PFSK-1 (cell line): ENCODE results near the gene RPS24.

Source experiments
- POLR2AphosphoS5 ChIP-seq: IDR thresholded peaks from 2 replicates; pipeline ENCODE4 v1.6.1; 2012; ENCODE audit warnings: low read depth, mild to moderate bottlenecking, control low read depth, low read length, moderate library complexity
- SIN3A ChIP-seq: IDR thresholded peaks from 2 replicates; pipeline ENCODE4 v1.6.1; 2012; ENCODE audit warnings: mild to moderate bottlenecking, low read length, moderate library complexity, borderline replicate concordance; ENCODE audit not compliant: insufficient read depth
- TAF1 ChIP-seq: IDR thresholded peaks from 2 replicates; pipeline ENCODE4 v1.6.1; 2012; ENCODE audit warnings: low read length, control low read depth, borderline replicate concordance; ENCODE audit not compliant: insufficient read depth
- TF ChIP-seq, protein P1 (sequence below), 2 experiments: IDR thresholded peaks; 2 replicates each; pipeline versions ENCODE4 v1.6.1 to v1.8.0; 2011 to 2012; ENCODE audit warnings: low read depth in 2 of 2, low read length in 2 of 2, control low read depth in 1 of 2, inconsistent platforms in 1 of 2, mild to moderate bottlenecking in 1 of 2, moderate library complexity in 1 of 2; ENCODE audit not compliant: insufficient read depth in 1 of 2

DNA sequence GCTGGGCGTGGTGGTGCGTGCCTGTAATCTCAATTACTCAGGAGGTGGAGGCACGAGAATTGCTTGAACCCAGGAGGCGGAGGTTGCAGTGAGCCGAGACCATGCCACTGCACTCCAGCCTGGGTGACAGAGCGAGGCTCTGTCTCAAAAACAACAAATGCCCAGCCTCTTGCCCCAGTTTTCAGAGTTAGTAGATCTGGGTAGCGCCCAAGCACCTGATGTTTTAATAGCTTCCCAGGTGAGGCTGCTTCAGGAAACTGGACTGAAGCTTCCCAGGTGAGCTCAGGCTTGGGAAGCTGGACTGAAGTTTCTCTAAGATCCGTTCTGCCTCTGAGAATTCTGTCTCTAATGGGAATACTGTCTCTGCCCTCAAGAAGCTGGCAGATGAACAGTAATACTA lies 12.2 kb downstream of the RPS24 start:
- TF ChIP-seq POLR2AphosphoS5 (no peak), TAF1 (no peak), SIN3A (no peak)
- TF ChIP-seq, protein P1, sequence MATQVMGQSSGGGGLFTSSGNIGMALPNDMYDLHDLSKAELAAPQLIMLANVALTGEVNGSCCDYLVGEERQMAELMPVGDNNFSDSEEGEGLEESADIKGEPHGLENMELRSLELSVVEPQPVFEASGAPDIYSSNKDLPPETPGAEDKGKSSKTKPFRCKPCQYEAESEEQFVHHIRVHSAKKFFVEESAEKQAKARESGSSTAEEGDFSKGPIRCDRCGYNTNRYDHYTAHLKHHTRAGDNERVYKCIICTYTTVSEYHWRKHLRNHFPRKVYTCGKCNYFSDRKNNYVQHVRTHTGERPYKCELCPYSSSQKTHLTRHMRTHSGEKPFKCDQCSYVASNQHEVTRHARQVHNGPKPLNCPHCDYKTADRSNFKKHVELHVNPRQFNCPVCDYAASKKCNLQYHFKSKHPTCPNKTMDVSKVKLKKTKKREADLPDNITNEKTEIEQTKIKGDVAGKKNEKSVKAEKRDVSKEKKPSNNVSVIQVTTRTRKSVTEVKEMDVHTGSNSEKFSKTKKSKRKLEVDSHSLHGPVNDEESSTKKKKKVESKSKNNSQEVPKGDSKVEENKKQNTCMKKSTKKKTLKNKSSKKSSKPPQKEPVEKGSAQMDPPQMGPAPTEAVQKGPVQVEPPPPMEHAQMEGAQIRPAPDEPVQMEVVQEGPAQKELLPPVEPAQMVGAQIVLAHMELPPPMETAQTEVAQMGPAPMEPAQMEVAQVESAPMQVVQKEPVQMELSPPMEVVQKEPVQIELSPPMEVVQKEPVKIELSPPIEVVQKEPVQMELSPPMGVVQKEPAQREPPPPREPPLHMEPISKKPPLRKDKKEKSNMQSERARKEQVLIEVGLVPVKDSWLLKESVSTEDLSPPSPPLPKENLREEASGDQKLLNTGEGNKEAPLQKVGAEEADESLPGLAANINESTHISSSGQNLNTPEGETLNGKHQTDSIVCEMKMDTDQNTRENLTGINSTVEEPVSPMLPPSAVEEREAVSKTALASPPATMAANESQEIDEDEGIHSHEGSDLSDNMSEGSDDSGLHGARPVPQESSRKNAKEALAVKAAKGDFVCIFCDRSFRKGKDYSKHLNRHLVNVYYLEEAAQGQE (IDR thresholded peaks at IDR 0.05; ENCODE audit: insufficient read depth in 1 of 2, low read depth in 2 of 2, low read length in 2 of 2) = no peak
